Liver (tissue), 9 donors: ENCODE measurements around the gene CREBZF. TPM values are rescaled to one million over a fixed set of nuclear protein-coding genes. Genes with fewer than 3 reads are reported as not detected.

Experiments
- DNase-seq: peaks from one replicate; pipeline ENCODE4 v3.0.0-alpha.2; 2017; ENCODE audit warnings: low spot score
- H3K27ac ChIP-seq, 2 donors: one replicate each; pipeline ENCODE4 v1.7.0; 2013; ENCODE audit warnings: inconsistent platforms in 2 of 2, low read length in 2 of 2, control low read depth in 1 of 2, low read depth in 1 of 2, mild to moderate bottlenecking in 1 of 2
- H3K27me3 ChIP-seq, 4 donors: one replicate each; pipeline versions ENCODE4 v1.6.1 to v1.7.0; 2013; ENCODE audit warnings: low read length in 3 of 4, inconsistent platforms in 1 of 4, mild to moderate bottlenecking in 1 of 4, moderate library complexity in 1 of 4; ENCODE audit not compliant: control insufficient read depth in 4 of 4, insufficient read depth in 4 of 4
- H3K36me3 ChIP-seq, 4 donors: one replicate each; pipeline versions ENCODE4 v1.6.1 to v1.7.0; 2013; ENCODE audit warnings: low read length in 3 of 4, mild to moderate bottlenecking in 3 of 4, low read depth in 1 of 4, moderate library complexity in 1 of 4; ENCODE audit not compliant: control insufficient read depth in 4 of 4, insufficient read depth in 3 of 4
- H3K4me1 ChIP-seq, 4 donors: one replicate each; pipeline versions ENCODE4 v1.6.1 to v1.7.0; 2013; ENCODE audit warnings: low read length in 3 of 4, mild to moderate bottlenecking in 3 of 4, moderate library complexity in 1 of 4; ENCODE audit not compliant: control insufficient read depth in 4 of 4, insufficient read depth in 4 of 4
- H3K4me3 ChIP-seq, 3 donors: one replicate each; pipeline versions ENCODE4 v1.6.1 to v1.7.0; 2013; ENCODE audit warnings: low read length in 3 of 3, control low read depth in 1 of 3, low read depth in 1 of 3, mild to moderate bottlenecking in 1 of 3
- H3K9ac ChIP-seq, 2 donors: one replicate each; pipeline ENCODE4 v1.7.0; 2013; ENCODE audit warnings: low read length in 2 of 2, mild to moderate bottlenecking in 2 of 2, moderate library complexity in 2 of 2, control low read depth in 1 of 2, low read depth in 1 of 2
- H3K9me3 ChIP-seq, 4 donors: one replicate each; pipeline versions ENCODE4 v1.6.1 to v1.7.0; 2013; ENCODE audit warnings: low read length in 3 of 4; ENCODE audit not compliant: control insufficient read depth in 4 of 4
- CTCF ChIP-seq: fragments of 150-350 bp; IDR thresholded peaks from 2 replicates; pipeline ENCODE4 v1.5.1; 2017; ENCODE audit warnings: improper control_type of control experiment, low read depth, low read length; ENCODE audit not compliant: missing input control
- EGR1 ChIP-seq, 2 donors: IDR thresholded peaks; 2 replicates each; pipeline ENCODE4 v1.6.1; 2016 to 2018; ENCODE audit warnings: antibody characterized with exemption in 2 of 2, low read depth in 2 of 2
- FOXA1 ChIP-seq: IDR thresholded peaks from 2 replicates; pipeline ENCODE4 v1.6.1; 2016; ENCODE audit warnings: antibody characterized with exemption
- FOXA2 ChIP-seq: IDR thresholded peaks from 2 replicates; pipeline ENCODE4 v1.6.1; 2016; ENCODE audit warnings: antibody characterized with exemption
- GABPA ChIP-seq, 2 donors: IDR thresholded peaks in 1 of 2; conservative IDR thresholded peaks in 1 of 2; 2 replicates each; pipeline ENCODE4 v1.6.1; 2016; ENCODE audit warnings: antibody characterized with exemption in 2 of 2, mild to moderate bottlenecking in 1 of 2, moderate library complexity in 1 of 2
- HNF4A ChIP-seq, 2 donors: conservative IDR thresholded peaks; 2 replicates each; pipeline ENCODE4 v1.6.1; 2016; ENCODE audit warnings: antibody characterized with exemption in 2 of 2, mild to moderate bottlenecking in 2 of 2
- HNF4G ChIP-seq: IDR thresholded peaks from 2 replicates; pipeline ENCODE4 v1.6.1; 2016; ENCODE audit warnings: antibody characterized with exemption
- JUND ChIP-seq, 2 donors: IDR thresholded peaks; 2 replicates each; pipeline ENCODE4 v1.6.1; 2016; ENCODE audit warnings: antibody characterized with exemption in 2 of 2
- NR2F2 ChIP-seq: IDR thresholded peaks from 2 replicates; pipeline ENCODE4 v1.6.1; 2016; ENCODE audit warnings: antibody characterized with exemption
- RAD21 ChIP-seq, 2 donors: IDR thresholded peaks; 2 replicates each; pipeline ENCODE4 v1.6.1; 2016; ENCODE audit warnings: antibody characterized with exemption in 2 of 2, mild to moderate bottlenecking in 2 of 2
- RXRA ChIP-seq, 2 donors: IDR thresholded peaks; 2 replicates each; pipeline ENCODE4 v1.6.1; 2017 to 2018; ENCODE audit warnings: antibody characterized with exemption in 2 of 2, mild to moderate bottlenecking in 1 of 2
- TAF1 ChIP-seq: conservative IDR thresholded peaks from 2 replicates; pipeline ENCODE4 v1.6.1; 2016; ENCODE audit warnings: antibody characterized with exemption, mild to moderate bottlenecking
- YY1 ChIP-seq: IDR thresholded peaks from 2 replicates; pipeline ENCODE4 v1.6.1; 2016; ENCODE audit warnings: antibody characterized with exemption, mild to moderate bottlenecking
- WGBS: extraction: QIAGEN DNeasy Blood & Tissue Kit; methylation state at CpG from one replicate; pipeline ENCODE4 v1.1.7; 2013; 5-methylcytosine and 5-hydroxymethylcytosine counted together
- polyA plus RNA-seq, 2 donors: library from polyadenylated mRNA; stranded (reverse) in 1 of 2; unstranded in 1 of 2; fragments of 200-250 nt in 1 of 2; fragments of >200 nt in 1 of 2; fragmentation: Nextera tagmentation in 1 of 2; extraction: Ambion mirVana in 1 of 2; gene quantifications; one replicate each; pipeline versions ENCODE4 v1.2.1 to v1.2.3, GENCODE V29; 2013 to 2015
- total RNA-seq, 2 donors: library from RNA; depleted of rRNA; stranded (reverse); fragments of >200 nt; gene quantifications; one replicate each; pipeline ENCODE4 v1.2.3, GENCODE V29; 2014
- TF ChIP-seq, protein P1 (sequence below): IDR thresholded peaks from 2 replicates; pipeline ENCODE4 v1.6.1; 2016; ENCODE audit warnings: antibody characterized with exemption
- TF ChIP-seq, protein P2 (sequence below): IDR thresholded peaks from 2 replicates; pipeline ENCODE4 v1.6.1; 2016; ENCODE audit warnings: antibody characterized with exemption
- TF ChIP-seq, protein P3 (sequence below): IDR thresholded peaks from 2 replicates; pipeline ENCODE4 v1.6.1; 2016; ENCODE audit warnings: antibody characterized with exemption
- TF ChIP-seq, protein P4 (sequence below): IDR thresholded peaks from 2 replicates; pipeline ENCODE4 v1.6.1; 2016; ENCODE audit warnings: antibody characterized with exemption, mild to moderate bottlenecking
- donor health status: healthy.
- donor health status: healthy.
- donor health status: healthy.
- donor health status: healthy.
- donor health status: healthy.

CREBZF gene
- total and polyA plus RNA-seq, 4 donors: 12.1 to 50.0 (median 20.2) TPM

DNA sequence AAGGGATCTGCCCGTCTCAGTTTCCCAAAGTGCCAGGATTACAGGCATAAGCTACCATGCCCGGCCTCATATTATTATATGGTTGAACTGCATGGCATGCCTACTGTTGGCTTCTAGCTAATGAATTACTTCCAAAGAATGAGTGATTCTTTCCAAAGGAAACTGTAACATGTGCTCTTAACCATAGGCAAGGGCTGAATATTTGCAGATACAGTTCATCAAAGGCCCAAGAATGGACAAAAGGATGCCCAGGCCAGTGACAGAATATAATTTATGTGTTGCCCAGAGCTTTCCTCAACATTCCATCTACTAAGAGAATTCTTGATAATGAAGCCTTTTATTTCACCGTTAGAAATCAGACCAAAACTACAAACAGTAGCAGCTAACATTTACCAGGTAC lies 48.0 kb upstream of the CREBZF start:
- no peaks in the 10 kb centered on the region for H3K4me1 ChIP-seq
- H3K4me3 ChIP-seq: no peak overlapping the region
- WGBS: 91% methylated on average over 3 of the region's 3 CpGs
- no peaks in the 10 kb centered on the region for H3K9me3 ChIP-seq
- DNase-seq: no peak
- H3K9ac ChIP-seq: no peak overlapping the region
- H3K36me3 ChIP-seq: no peaks in the 10 kb centered on the region
- H3K27me3 ChIP-seq: no peaks in the 10 kb centered on the region
- H3K27ac ChIP-seq: no peak overlapping the region
- TF ChIP-seq, protein P1, sequence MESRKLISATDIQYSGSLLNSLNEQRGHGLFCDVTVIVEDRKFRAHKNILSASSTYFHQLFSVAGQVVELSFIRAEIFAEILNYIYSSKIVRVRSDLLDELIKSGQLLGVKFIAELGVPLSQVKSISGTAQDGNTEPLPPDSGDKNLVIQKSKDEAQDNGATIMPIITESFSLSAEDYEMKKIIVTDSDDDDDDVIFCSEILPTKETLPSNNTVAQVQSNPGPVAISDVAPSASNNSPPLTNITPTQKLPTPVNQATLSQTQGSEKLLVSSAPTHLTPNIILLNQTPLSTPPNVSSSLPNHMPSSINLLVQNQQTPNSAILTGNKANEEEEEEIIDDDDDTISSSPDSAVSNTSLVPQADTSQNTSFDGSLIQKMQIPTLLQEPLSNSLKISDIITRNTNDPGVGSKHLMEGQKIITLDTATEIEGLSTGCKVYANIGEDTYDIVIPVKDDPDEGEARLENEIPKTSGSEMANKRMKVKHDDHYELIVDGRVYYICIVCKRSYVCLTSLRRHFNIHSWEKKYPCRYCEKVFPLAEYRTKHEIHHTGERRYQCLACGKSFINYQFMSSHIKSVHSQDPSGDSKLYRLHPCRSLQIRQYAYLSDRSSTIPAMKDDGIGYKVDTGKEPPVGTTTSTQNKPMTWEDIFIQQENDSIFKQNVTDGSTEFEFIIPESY: no peak
- TF ChIP-seq CTCF (no peak), YY1 (no peak), HNF4A (conservative IDR thresholded peaks at IDR 0.05) (no peak), RXRA (IDR thresholded peaks at IDR 0.05) (no peak), EGR1 (IDR thresholded peaks at IDR 0.05; ENCODE audit: low read depth in 2 of 2) (no peak), HNF4G (no peak), FOXA2 (no peak), RAD21 (IDR thresholded peaks at IDR 0.05) (no peak), GABPA (IDR thresholded peaks at IDR 0.05 in 1 of 2, conservative IDR thresholded peaks at IDR 0.05 in 1 of 2) (no peak), FOXA1 (no peak), JUND (IDR thresholded peaks at IDR 0.05) (no peak), NR2F2 (no peak)
- TF ChIP-seq, protein P2, sequence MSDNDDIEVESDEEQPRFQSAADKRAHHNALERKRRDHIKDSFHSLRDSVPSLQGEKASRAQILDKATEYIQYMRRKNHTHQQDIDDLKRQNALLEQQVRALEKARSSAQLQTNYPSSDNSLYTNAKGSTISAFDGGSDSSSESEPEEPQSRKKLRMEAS: no peak
- TF ChIP-seq, protein P3, sequence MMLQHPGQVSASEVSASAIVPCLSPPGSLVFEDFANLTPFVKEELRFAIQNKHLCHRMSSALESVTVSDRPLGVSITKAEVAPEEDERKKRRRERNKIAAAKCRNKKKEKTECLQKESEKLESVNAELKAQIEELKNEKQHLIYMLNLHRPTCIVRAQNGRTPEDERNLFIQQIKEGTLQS: no peak
- TF ChIP-seq, protein P4, sequence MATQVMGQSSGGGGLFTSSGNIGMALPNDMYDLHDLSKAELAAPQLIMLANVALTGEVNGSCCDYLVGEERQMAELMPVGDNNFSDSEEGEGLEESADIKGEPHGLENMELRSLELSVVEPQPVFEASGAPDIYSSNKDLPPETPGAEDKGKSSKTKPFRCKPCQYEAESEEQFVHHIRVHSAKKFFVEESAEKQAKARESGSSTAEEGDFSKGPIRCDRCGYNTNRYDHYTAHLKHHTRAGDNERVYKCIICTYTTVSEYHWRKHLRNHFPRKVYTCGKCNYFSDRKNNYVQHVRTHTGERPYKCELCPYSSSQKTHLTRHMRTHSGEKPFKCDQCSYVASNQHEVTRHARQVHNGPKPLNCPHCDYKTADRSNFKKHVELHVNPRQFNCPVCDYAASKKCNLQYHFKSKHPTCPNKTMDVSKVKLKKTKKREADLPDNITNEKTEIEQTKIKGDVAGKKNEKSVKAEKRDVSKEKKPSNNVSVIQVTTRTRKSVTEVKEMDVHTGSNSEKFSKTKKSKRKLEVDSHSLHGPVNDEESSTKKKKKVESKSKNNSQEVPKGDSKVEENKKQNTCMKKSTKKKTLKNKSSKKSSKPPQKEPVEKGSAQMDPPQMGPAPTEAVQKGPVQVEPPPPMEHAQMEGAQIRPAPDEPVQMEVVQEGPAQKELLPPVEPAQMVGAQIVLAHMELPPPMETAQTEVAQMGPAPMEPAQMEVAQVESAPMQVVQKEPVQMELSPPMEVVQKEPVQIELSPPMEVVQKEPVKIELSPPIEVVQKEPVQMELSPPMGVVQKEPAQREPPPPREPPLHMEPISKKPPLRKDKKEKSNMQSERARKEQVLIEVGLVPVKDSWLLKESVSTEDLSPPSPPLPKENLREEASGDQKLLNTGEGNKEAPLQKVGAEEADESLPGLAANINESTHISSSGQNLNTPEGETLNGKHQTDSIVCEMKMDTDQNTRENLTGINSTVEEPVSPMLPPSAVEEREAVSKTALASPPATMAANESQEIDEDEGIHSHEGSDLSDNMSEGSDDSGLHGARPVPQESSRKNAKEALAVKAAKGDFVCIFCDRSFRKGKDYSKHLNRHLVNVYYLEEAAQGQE: no peak

DNA sequence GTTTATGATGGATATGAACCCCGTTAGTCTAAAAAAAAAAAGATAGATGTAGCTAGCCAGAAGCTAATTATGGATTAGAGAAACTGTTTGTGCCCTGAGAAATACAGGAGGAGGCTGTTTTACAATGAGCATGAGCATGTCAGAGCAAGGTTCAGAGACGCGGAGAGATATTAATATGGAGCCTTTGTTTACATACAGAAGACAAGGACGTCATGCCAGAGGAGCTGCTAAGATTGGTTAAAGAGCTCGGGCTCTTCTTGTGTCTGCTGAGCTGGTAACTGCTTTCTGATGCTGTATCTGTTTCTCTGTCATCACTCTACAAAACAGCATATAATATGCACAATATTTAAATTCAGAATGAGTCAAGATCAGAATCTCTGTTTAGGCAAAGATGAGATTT lies 46.0 kb upstream of the CREBZF start:
- no peak for DNase-seq
- no peak for TF ChIP-seq HNF4A (conservative IDR thresholded peaks at IDR 0.05)
- no peak for TF ChIP-seq TAF1
- H3K9me3 ChIP-seq: no peaks in the 10 kb centered on the region
- H3K27ac ChIP-seq: no peak overlapping the region
- H3K4me1 ChIP-seq: no peaks in the 10 kb centered on the region
- no peak overlapping the region for H3K9ac ChIP-seq
- H3K27me3 ChIP-seq: no peaks in the 10 kb centered on the region
- no peak overlapping the region for H3K4me3 ChIP-seq
- no peaks in the 10 kb centered on the region for H3K36me3 ChIP-seq
- WGBS: 63% methylated on average over 5 of the region's 5 CpGs
